ENCODE results near the gene FAF1.

DNA sequence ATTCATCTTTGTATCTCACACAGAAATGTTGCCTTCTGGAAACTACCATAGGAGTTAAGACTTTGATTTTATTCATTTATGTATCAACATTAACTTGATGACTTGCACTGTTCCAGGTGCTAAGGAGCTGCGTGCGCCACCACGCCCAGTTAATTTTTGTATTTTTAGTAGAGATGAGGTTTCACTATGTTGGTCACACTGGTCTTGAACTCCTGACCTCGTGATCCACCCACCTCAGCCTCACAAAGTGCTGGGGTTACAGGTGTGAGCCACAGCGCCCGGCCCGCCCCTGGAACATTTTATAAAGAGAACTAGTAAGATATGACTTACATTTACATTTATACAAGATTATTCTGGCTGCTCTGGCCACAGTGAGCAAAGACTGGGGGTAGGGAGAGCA, 252.2 kb downstream of the FAF1 start:
- TF ChIP-seq CTCF (IDR thresholded peaks at IDR 0.05) (no peak), POLR2A (IDR thresholded peaks at IDR 0.05) (no peak)

All from ovary (tissue), 3 donors.